DMS53 treated with DMSO at 0.1 percent for 48 hours (cell line): ENCODE data around the gene DENND4A.
A peak's percentile ranks its signal among the peaks of the same experiment; 100 is the strongest.
"Not testable (repeated sequence)": the region's sequence is repeated elsewhere in the genome, so short reads cannot be mapped to it uniquely, and the experiment has no call there.

Experiments used
- DNase-seq: peaks from one replicate; lab custom pipeline; 2025; ENCODE audit not compliant: unreplicated experiment; lab: John Stamatoyannopoulos, UW

Gene DENND4A

GRCh38 chr15:65789759-65790425 lies 2.2 kb downstream of the DENND4A start:
- DNase-seq = no peak

GRCh38 chr15:65789105-65789504 lies 3.0 kb downstream of the DENND4A start:
- no peak for DNase-seq

- DNase-seq = no peak
Measured at GRCh38 chr15:65787260-65787659, 4.8 kb downstream of the DENND4A start.

GRCh38 chr15:65785151-65785550 lies 6.9 kb downstream of the DENND4A start:
- DNase-seq = no peak

- no peak for DNase-seq
Measured at GRCh38 chr15:65783872-65784271, 8.2 kb downstream of the DENND4A start.

- no peak for DNase-seq
Measured at GRCh38 chr15:65782096-65782495, 10.0 kb downstream of the DENND4A start.

DNA sequence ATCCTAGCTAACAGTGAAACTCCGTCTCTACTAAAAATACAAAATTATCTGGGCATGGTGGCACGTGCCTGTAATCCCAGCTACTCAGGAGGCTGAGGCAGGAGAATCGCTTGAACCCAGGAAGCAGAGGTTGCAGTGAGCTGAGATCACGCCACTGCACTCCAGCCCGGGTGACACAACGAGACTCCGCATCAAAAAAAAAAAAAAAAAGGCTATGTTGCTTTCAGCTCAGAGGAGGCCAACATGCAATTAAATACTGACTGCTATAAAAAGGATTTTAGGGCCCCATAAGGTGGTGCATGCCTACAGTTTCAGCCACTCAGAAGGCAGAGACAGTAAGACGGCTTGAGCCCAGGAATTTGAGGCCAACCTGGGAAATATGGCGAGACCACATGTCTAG lies 13.4 kb downstream of the DENND4A start:
- DNase-seq = not testable (repeated sequence)

- no peak for DNase-seq
Measured at GRCh38 chr15:65778269-65778668, 13.8 kb downstream of the DENND4A start.

GRCh38 chr15:65777843-65778242 lies 14.2 kb downstream of the DENND4A start:
- DNase-seq = no peak

GRCh38 chr15:65777053-65777452 lies 15.0 kb downstream of the DENND4A start:
- DNase-seq = no peak

DNA sequence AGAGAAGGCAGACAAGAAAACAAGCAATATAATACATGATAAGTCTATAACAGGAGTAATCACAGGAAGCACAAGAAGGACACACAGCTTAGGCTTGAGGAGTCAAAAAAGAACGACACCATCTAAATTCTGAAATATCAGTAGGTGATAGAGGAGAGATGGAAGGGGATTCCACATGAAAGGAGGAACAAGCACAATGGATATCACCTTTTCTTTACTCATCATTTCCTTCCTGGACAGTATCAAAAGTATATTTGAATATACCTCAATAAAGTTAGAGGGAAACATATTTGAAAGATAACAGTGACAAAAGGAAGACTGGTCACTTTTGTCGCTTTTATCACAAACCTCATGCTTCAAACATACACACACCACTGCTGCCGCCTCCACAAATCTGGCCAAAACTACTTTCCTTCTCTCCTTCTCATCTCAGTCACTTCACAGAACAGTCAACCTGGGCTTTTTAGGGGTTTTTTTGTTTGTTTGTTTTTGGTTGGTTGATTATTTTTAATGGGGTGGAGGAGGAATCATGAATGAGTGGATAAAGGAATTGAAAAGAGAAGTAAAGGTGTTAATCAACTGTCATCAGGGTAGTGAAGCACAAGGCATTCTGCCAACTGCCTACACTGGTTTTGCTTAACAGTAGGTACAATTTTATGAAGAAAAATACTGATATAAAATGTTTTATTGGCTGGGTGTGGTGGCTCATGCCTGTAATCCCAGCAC lies 18.5 kb downstream of the DENND4A start:
- DNase-seq = no peak

DNA sequence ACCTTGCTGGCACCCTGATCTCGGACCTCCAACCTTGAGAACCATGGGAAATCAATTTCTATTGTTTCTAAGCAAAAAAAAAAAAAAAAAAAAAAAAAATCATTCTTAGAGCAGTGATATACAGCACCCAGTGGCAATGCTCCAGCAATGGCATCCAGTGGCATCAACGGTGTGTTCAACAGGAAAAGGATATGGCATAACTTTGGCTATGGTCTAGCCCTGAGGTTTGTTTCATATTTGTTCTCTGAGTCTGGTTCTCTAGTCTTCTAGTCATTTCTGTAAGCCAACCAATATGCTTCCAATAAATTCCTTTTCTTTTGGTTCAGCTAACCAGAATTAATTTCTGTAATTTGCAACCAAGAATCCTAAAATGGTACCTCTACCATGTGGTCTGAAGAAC lies 19.2 kb downstream of the DENND4A start:
- no peak for DNase-seq

DNA sequence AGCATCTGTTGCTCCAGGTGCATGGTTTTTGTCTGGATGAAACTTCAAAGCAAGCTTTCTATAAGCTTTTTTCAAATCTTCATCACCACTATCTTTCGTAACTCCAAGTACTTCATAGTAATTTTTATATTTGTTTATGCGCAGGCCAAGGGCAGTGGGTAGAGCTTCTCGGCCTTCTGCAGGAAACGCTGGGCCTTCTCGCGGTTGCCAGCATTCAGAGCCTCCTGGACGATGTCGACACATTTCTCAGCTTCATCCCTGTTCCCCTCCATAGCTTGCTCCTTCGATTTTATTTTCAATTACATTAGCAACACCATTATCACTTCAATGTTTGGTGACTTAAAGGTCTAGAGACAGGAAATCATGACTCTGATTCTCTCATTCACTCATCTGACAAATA lies 20.2 kb downstream of the DENND4A start:
- no peak for DNase-seq

DNA sequence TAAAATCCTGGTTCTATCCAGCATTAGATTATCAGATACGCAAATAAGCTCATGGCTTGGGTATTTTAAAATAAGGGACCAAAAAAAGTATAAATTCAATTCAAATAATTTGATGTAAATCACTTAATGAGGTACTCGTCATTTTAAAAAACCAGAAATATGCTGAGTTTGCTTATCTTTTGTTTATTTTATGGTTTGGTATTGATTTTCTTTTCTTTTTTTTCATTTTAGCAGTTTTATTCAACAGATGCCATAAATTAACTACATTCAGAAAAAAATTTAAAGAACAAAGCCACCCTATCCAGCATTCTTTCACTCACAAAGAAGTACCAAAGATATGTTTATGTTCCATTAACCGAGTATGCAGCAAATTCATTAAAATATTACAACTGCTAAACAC lies 22.6 kb downstream of the DENND4A start:
- no peak for DNase-seq

- DNase-seq = no peak
Measured at GRCh38 chr15:65767895-65768294, 24.2 kb downstream of the DENND4A start.

DNA sequence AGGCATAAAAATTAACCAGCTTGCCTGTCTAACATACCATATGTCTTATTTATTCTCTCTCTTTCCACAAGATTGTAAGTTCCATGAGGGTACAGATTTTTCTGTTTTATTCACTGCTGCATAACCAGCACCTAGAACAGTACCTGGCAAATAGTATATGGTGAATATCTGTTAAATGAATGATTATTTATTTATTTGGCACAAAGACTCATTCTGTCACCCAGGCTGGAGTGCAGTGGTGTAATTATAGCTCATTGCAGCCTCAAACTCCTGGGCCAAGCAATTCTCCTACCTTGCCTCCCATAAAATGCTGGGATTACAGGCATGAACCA lies 24.9 kb downstream of the DENND4A start:
- DNase-seq = no peak

GRCh38 chr15:65766422-65767263 lies 25.4 kb downstream of the DENND4A start:
- peak; percentile 63 for DNase-seq

DNA sequence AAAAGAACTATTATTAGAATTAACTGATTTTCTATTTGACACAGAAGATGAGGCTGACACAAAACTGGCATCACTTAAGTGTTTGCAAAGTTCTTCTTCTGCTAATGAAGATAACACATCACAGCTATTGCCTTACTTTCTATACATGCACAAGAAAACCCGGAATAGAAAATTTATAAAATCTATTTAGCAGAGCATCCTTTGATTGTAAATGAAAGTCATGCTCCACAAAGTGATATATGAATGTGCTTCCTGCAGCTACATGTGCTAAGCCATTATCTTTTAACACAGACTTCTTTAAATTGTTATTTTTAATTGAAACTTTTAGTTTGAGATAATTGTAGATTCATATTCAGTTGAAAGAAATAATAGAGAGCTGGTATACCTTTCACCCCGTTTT lies 27.0 kb downstream of the DENND4A start:
- DNase-seq = no peak

GRCh38 chr15:65762914-65763787 lies 28.9 kb downstream of the DENND4A start:
- DNase-seq = no peak

DNA sequence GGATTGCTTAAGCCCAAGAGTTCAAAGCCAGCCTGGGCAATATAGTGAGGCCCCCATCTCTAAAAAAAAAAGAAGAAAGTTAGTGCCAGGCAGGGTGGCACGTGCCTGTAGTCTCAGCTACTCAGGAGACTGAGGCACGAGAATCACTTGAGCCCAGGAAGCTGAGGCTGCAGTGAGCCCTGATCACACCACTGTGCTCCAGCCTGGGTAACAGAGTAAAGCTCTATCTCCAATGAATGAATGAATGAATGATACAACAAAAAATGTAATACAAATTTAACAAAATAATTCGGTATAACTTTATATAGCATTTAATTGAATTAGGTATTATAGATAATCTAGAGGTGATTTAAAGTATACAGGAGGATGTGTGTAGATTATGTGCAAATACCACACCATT lies 29.7 kb downstream of the DENND4A start:
- no peak for DNase-seq
